NCI-H2171 treated with DMSO at 0.1 percent for 48 hours (cell line): ENCODE data around the gene DYNLT1.
"Not testable (repeated sequence)": the region's sequence is repeated elsewhere in the genome, so short reads cannot be mapped to it uniquely, and the experiment has no call there.

Source experiments
- DNase-seq: peaks from one replicate; lab custom pipeline; 2025; lab: John Stamatoyannopoulos, UW

Gene DYNLT1

DNA sequence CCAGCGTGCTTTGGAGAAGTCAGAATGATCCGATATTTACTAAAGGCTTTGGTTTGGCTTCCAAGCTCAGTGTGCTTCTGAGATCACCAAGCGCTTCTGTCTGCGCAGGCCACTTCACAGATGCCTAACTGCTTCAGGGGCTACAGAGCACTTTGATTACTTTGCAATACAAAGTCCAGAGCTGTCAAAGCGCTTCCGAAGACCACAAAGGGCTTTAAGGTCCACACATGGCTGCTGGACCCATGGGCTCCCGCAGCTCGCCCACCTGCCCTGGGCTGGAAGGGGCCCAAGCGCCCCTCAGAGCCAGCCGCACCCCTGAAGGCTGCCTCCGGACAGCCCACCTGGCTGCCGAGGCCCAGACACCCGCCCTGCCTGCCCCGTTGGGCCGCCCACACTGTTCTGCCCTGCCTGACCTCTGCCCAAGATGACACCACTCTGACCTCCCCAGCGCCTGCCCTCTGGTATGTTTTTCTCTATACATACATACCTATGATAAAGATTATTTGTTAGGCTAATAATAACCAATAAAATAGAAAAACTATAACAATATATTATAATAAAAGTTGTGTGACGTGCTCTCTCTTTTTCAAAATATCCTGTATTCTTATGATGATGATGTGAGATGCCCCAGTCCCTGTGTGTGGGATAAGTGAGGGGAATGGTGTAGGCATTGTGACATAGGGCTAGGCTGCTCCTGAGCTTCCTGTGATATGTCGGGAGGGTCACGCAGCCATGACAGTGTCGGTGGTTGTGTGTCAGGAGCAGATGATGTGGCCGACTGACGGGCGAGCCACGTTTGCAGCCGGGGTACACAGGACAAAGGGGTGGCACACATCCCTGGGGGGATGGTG is 22.6 kb downstream of the DYNLT1 start:
- DNase-seq = no peak

- DNase-seq = no peak
Measured at GRCh38 chr6:158620963-158621693, 23.4 kb downstream of the DYNLT1 start.

DNA sequence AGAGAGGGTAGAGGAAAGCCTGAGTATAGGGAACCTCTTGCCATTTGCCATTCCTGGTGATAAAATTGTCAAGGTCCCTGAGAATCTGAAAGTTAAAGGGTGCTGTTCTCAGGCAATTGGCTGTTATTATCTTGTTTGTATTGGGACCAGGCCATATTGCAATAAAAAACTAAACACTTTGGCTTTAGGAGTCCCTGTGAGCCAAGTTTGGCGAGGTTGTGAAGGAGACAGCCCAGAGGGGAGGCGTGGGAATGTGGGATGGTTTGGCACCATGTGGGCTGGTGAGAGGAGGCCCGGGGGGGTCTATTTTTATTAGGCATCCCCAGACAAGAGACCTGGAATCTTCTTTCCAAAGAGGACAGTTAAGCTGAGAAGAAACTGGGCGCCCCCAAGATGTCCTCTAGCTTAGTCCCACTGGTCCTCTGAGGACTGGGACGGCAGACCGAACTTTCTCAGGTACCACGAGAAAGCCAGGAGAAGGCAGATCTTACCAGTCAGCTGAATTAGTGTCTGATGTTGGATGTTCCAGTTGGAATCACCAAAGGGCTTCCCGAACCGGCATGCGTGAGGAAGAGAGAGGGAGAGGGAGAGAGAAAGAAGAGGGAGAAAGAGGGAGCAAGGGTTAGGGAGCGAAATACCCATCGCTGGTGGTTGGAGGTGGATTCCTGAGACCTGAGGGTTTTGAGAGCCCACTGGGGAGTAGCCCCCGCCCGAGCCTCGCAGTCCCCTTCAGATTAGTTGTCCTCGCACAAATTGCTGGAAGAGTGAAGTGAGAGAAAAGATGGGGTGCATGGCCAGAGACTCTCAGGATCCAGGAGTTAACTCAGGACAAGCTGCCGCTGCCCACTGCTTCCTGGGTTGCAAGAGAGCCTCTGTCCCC is 24.4 kb downstream of the DYNLT1 start:
- DNase-seq = no peak

DNA sequence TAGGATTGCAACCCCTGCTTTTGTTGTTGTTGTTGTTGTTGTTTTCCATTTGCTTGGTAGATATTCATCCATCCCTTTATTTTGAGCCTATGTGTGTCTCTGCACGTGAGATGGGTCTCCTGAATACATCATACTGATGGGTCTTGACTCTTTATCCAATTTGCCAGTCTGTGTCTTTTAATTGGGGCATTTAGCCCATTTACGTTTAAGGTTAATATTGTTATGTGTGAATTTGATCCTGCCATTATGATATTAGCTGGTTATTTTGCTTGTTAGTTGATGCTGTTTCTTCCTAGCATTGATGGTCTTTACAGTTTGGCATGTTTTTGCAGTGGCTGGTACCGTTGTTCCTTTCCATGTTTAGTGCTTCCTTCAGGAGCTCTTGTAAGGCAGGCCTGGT is 26.3 kb downstream of the DYNLT1 start:
- not testable (repeated sequence) for DNase-seq

GRCh38 chr6:158614606-158615005 is 29.9 kb downstream of the DYNLT1 start:
- DNase-seq = not testable (repeated sequence)

DNA sequence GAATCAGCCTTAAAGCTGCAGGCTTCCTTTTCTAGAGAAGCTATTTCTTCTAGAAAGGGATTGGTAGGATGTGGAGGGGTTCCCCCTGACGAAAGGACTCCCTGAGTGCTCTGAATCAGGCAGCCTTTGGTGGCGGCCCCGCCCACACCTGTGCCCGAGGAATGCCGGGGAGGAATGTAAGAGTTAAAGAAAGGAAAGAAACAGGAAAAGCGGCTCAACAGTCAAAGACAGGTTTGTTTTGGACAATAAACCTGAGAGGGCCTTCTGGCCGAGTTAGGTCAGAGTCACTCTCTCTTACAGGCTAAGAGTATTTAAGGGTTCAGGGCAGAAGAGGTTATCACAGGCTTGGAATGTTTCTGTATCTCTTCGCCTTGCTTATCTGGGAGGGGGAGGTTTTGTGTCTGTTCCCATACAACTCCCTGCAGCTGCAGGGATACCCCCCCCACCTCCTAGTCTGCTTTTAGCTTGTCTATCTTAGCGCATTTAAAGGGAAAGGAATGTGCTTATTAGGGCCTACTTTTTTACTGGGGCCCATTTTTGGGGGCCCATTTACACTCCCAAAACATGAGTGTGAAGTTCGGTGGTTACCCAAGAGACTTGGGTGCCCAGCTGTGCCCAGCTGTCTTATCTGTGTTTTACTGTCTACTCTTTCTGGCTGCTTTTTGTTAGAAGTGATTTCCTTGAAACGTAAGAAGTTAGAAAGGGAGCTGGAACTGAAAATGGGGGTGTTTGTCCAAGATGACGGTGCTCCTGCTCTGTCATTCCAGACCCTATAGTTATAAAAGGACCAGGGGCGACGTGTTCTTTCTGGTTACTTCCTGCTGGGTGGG is 32.8 kb downstream of the DYNLT1 start:
- no peak for DNase-seq

GRCh38 chr6:158611039-158611438 is 33.5 kb downstream of the DYNLT1 start:
- no peak for DNase-seq

- no peak for DNase-seq
Measured at GRCh38 chr6:158610319-158610968, 34.1 kb downstream of the DYNLT1 start.

- no peak for DNase-seq
Measured at GRCh38 chr6:158609455-158610155, 34.9 kb downstream of the DYNLT1 start.

GRCh38 chr6:158608221-158608620 is 36.3 kb downstream of the DYNLT1 start:
- no peak for DNase-seq

DNA sequence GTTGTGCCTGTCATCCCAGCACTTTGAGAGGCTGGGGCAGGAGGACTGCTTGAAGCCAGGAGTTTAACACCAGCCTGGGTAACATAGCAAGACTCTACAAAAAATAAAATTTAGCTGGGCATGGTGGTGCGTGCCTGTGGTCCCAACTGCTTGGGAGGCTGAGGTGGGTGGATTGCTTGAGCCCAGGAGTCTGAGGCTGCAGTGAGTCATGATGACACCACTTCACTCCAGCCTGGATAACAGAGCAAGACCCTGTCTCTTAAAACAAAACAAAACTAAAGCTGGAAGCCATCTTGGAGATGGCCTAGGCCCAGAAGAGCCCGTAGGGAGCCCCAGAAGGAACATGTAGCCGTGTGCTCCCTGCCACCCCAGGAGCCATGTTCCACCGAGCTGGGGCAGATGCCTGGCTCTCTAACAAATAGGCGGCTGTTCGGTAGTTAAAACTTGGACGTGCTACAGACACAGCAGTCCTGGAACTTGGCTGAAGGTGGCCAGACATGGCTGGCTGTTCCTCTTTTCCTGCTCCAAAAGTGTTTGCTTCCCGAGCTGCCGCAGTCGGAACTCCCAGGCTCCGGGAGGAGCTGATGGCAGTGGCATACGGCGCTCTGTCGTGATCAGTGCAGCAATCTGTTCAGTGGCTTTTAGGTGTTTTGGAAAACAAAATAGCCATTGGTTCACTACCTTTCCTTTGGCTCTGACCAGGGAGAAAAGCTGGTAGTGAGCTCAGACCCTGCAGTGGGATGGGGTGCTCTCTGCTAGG is 37.0 kb downstream of the DYNLT1 start:
- DNase-seq = no peak

GRCh38 chr6:158606935-158607334 is 37.6 kb downstream of the DYNLT1 start:
- no peak for DNase-seq

GRCh38 chr6:158606011-158606410 is 38.5 kb downstream of the DYNLT1 start:
- not testable (repeated sequence) for DNase-seq

DNA sequence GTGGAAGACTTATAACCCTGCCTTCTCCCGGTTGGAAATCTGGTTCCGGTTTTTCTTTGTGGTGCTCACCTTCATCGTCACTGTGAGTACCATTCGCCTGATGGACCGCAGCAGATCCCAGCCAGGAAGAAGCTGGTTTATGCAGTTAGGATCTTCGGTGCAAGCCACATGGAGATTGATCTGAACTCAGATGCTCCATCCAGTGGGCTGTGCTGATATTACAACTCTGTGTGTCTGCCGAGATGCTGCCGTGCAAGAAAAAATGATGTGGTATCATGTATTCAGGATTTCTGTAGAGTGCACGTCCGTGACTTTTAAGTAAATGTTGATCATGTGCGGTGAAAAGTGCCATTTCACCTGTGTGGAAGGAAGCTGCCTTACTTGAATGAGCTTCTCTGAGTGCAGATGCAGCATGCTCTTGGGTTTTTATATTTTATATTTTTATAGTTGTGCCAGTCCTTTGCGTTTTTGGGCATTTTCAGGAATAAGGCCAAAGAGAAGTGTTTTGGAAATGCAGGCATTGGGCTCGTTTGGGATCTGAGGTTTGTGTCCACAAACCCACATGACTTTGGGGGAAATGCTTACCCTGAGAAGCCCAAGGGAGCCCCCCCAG is 39.2 kb downstream of the DYNLT1 start:
- peak; percentile 84 for DNase-seq

DNA sequence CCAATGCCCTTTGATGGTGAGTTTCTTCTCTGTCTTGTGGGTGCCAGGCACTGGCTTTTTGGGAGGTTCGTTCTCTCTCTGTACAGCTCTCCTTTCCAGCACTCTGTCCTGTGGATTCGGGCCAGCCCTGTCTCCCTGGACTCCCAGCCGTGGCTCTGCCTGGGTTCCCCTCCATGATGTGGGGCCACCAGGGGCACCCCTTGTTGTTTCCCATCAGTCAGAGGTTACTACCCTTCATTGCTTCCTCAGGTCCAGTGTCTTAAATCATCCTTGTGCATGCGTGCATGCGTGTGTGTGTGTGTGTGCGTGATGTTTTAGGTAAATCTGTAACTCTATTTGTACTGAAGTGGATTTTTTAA is 40.5 kb downstream of the DYNLT1 start:
- DNase-seq = no peak

DNA sequence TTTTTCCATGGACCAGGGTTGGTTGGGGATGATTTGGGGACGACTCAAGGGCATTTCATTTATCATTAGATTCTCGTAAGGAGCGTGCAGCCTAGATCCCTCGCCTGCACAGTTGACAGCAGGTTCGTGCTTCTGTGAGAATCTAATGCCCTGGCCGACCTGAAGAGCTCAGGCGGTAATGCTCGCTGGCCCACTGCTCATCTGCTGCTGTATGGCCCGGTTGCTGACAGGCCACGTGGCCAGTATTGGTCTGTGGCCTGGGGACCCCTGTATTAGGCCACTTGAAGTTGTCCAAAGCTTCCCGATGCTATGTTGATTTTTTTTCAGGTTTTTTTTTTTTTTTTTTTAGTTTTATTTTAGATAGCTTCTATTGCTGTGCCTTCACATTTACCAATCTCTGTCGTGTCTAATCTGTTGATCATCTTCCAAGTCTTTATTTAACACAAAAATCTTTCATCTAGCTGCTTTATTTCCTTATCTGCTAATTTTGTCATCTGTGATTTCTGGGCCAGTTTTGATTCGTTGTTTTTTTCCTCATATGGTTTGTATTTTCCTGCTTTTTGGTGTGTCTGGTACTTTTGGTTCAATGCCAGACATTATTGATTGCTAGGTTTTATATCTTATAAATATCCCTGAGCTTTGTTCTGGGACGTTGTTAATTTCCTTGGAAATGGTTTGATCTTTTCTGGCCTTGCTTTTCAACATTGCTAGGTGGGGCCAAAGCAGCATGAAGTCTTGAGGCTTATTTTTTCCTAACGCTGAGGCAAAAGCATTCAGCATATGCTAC is 41.1 kb downstream of the DYNLT1 start:
- no peak for DNase-seq

DNA sequence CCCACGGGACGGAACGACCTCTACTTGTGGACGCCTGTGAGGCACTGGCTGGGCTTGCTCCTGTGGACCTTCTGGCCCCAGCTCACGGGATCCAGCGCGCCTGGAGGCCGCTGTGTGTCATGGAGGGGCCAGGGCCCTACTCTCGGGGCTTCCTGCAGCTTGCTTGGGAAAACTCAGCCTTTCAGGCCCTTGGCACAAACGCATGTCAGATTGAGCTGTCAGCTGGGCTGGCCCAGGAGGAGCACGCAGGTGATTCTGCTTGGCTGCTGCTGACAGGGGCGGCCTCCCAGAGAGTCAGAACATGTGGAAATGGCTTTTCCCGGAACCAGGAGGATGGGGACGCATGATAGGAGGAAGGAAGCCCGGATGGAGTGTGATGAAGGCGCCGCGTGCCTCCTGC is 44.9 kb downstream of the DYNLT1 start:
- no peak for DNase-seq

- no peak for DNase-seq
Measured at GRCh38 chr6:158597565-158597964, 47.0 kb downstream of the DYNLT1 start.
